Gastrocnemius medialis (tissue), 4 donors: ENCODE results near the gene AP4M1. TPM values are rescaled to one million over a fixed set of nuclear protein-coding genes. Genes with fewer than 3 reads are reported as not detected.

ENCODE experiments used
- ATAC-seq, 2 donors: fragments of 150-250 bp; one replicate each; pipeline ENCODE4 v1.9.1; 2016
- DNase-seq, 2 donors: peaks; one replicate each; pipeline ENCODE4 v3.0.0-alpha.2; 2019
- H3K27ac ChIP-seq, 4 donors: fragments of 200-600 bp; sonication (generic); 1 replicate in 1 of 4; 2 replicates in 3 of 4; pipeline ENCODE4 v1.5.1; 2016 to 2018; ENCODE audit warnings: mild to moderate bottlenecking in 2 of 4, moderate library complexity in 1 of 4
- H3K27me3 ChIP-seq, 3 donors: fragments of 200-600 bp; sonication (generic) in 2 of 3; 1 replicate in 1 of 3; 2 replicates in 2 of 3; pipeline versions ENCODE4 v1.5.1 to v1.6.0; 2016 to 2019; ENCODE audit warnings: mild to moderate bottlenecking in 1 of 3, moderate library complexity in 1 of 3
- H3K36me3 ChIP-seq, 2 donors: fragments of 200-600 bp; sonication (generic) in 1 of 2; one replicate each; pipeline ENCODE4 v1.5.1; 2017 to 2018
- H3K4me1 ChIP-seq, 2 donors: fragments of 200-600 bp; sonication (generic) in 1 of 2; one replicate each; pipeline ENCODE4 v1.5.1; 2016 to 2017; ENCODE audit warnings: mild to moderate bottlenecking in 2 of 2
- H3K4me3 ChIP-seq, 4 donors: fragments of 200-600 bp; sonication (generic) in 3 of 4; 1 replicate in 1 of 4; 2 replicates in 3 of 4; pipeline ENCODE4 v1.5.1; 2016 to 2019; ENCODE audit warnings: mild to moderate bottlenecking in 2 of 4
- H3K9me3 ChIP-seq, 3 donors: fragments of 200-600 bp; sonication (generic) in 2 of 3; 1 replicate in 1 of 3; 2 replicates in 2 of 3; pipeline ENCODE4 v1.5.1; 2016 to 2019
- CTCF ChIP-seq, 5 experiments: fragments of 450-650 bp in 3 of 5; fragments of 200-600 bp in 2 of 5; sonication (generic) in 2 of 5; IDR thresholded peaks in 4 of 5; conservative IDR thresholded peaks in 1 of 5; 1 replicate in 4 of 5; 2 replicates in 1 of 5; pipeline ENCODE4 v1.5.1; 2016 to 2019; ENCODE audit warnings: antibody characterized with exemption in 5 of 5, mild to moderate bottlenecking in 3 of 5, moderate library complexity in 3 of 5
- POLR2A ChIP-seq, 2 donors: fragments of 450-650 bp; IDR thresholded peaks; one replicate each; pipeline ENCODE4 v1.6.1; 2017; ENCODE audit warnings: antibody characterized with exemption in 2 of 2, mild to moderate bottlenecking in 2 of 2, moderate library complexity in 2 of 2
- in situ Hi-C, 4 donors: fragments of 200-750 bp; cut with MboI; loops; one replicate each; pipeline versions ENCODE4 v1.15.0 to v1.8.0; 2017; ENCODE audit warnings: low sequenced_read_pairs in 4 of 4
- intact Hi-C: fragments of 100-400 bp; cut with DNase I; formaldehyde crosslinking; loops from one replicate; pipeline ENCODE4 v1.15.1; 2023; ENCODE audit warnings: low total_unique reads
- total RNA-seq, 4 donors: library from RNA; depleted of rRNA; stranded (reverse); fragments of >200 nt; gene quantifications; one replicate each; pipeline versions ENCODE4 v1.1.0 to v1.2.3, GENCODE V29; 2016

Gene AP4M1
- total RNA-seq, 4 donors from 2014 or later: 7.2 to 13.8 (median 10.8) TPM

GRCh38 chr7:100119970-100120732 lies 18.7 kb downstream of the AP4M1 start:
- H3K4me1 ChIP-seq: peaks cover 17 to 19% of the 10 kb centered on the region in 2 donors
- H3K27ac ChIP-seq: peak overlapping the region; percentile 86 to 90 (median 87)
- in situ Hi-C loops: loop anchor here in 1 of 4 donors (10.0 kb wide), 1 partner anchor 125 kb away; no protein-coding TSS in a partner anchor
- intact Hi-C loops: loop anchor here (1.0 to 10.0 kb wide), 4 partner anchors 7 to 105 kb away; partner anchors contain the start of genes AP4M1, LAMTOR4, MCM7 and ZKSCAN1
- ATAC-seq (peak; percentile 69 to 76), DNase-seq (peak; percentile 45 to 63)
- H3K9me3 ChIP-seq: no peaks in the 10 kb centered on the region
- H3K36me3 ChIP-seq: no peaks in the 10 kb centered on the region
- peak overlapping the region; percentile 80 to 94 (median 88) for H3K4me3 ChIP-seq
- no peaks in the 10 kb centered on the region for H3K27me3 ChIP-seq
- TF ChIP-seq POLR2A (IDR thresholded peaks at IDR 0.05) (no peak), CTCF (IDR thresholded peaks at IDR 0.05 in 4 of 5, conservative IDR thresholded peaks at IDR 0.05 in 1 of 5) (no peak)

DNA sequence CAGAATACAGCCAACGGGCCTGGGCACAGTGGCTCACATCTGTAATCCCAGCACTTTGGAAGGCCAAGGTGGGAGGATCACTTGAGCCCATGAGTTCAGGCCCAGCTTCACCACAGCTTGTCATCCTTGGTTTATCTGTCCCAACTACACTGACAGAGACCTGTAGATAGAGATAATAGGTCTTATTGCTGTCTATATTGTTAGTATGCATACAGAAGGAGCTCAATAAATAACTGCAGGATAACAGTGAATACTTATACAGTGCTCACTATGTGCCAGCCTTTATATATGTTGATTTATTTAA lies 19.2 kb downstream of the AP4M1 start:
- peak overlapping the region in 2 of 4 donors; percentile 88 to 90 for H3K27ac ChIP-seq
- H3K4me3 ChIP-seq: peak overlapping the region in 1 of 4 donors; percentile 88
- intact Hi-C loops: loop anchor here (10.0 kb wide), 1 partner anchor 106 kb away; the partner anchor contains the start of gene ZKSCAN1

DNA sequence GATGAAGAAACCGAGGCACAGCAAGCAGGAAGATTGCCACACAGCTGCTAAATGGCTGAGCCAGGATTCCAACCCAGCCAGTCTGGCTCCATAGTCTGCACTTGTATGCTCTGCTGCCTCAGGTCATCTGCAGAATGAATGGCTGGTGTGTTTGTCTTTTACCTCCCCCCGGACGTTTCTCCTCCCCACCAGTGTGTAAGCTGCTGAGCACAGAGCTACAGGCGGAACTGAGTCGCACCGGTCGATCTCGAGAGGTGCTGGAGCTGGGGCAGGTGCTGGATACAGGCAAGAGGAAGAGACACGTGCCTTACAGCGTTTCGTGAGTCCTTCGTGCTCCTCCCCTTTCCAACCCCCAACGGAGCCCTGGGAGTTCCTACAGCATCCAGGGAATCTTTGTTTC lies 20.6 kb downstream of the AP4M1 start:
- Histone ChIP-seq H3K27me3 (no peaks in the 10 kb centered on the region), H3K36me3 (no peaks in the 10 kb centered on the region), H3K4me3 (no peak overlapping the region), H3K27ac (no peak overlapping the region), H3K9me3 (no peaks in the 10 kb centered on the region), H3K4me1 (peaks cover 28 to 32% of the 10 kb centered on the region in 2 donors)
- TF ChIP-seq CTCF (IDR thresholded peaks at IDR 0.05 in 4 of 5, conservative IDR thresholded peaks at IDR 0.05 in 1 of 5): no peak
- TF ChIP-seq POLR2A (IDR thresholded peaks at IDR 0.05): no peak
- DNase-seq (no peak), ATAC-seq (no peak)
- in situ Hi-C loops: loop anchor here in 1 of 4 donors (10.0 kb wide), 1 partner anchor 127 kb away; no protein-coding TSS in a partner anchor
- intact Hi-C loops: loop anchor here (10.0 kb wide), 1 partner anchor 107 kb away; the partner anchor contains the start of gene ZKSCAN1

More for the DNA sequence above, 19.2 kb downstream of the AP4M1 start:
- no peaks in the 10 kb centered on the region for H3K36me3 ChIP-seq
- H3K4me1 ChIP-seq: peaks cover 20 to 24% of the 10 kb centered on the region in 2 donors
- H3K9me3 ChIP-seq: no peaks in the 10 kb centered on the region
- TF ChIP-seq CTCF (IDR thresholded peaks at IDR 0.05 in 4 of 5, conservative IDR thresholded peaks at IDR 0.05 in 1 of 5): no peak
- no peak for TF ChIP-seq POLR2A (IDR thresholded peaks at IDR 0.05)
- no peaks in the 10 kb centered on the region for H3K27me3 ChIP-seq
- in situ Hi-C loops: loop anchor here in 1 of 4 donors (10.0 kb wide), 1 partner anchor 126 kb away; no protein-coding TSS in a partner anchor
- DNase-seq: no peak
- no peak for ATAC-seq

- in situ Hi-C loops: loop anchor here in 1 of 4 donors (10.0 kb wide), 1 partner anchor 128 kb away; no protein-coding TSS in a partner anchor
- Histone ChIP-seq H3K4me1 (peaks cover 28 to 32% of the 10 kb centered on the region in 2 donors), H3K36me3 (no peaks in the 10 kb centered on the region), H3K27me3 (no peaks in the 10 kb centered on the region), H3K27ac (no peak overlapping the region), H3K4me3 (no peak overlapping the region), H3K9me3 (no peaks in the 10 kb centered on the region)
- intact Hi-C loops: loop anchor here (10.0 kb wide), 1 partner anchor 108 kb away; the partner anchor contains the start of gene ZKSCAN1
- TF ChIP-seq CTCF (IDR thresholded peaks at IDR 0.05 in 4 of 5, conservative IDR thresholded peaks at IDR 0.05 in 1 of 5) (no peak), POLR2A (IDR thresholded peaks at IDR 0.05) (no peak)
- no peak for DNase-seq
- ATAC-seq: no peak
Observed at GRCh38 chr7:100122568-100122967, 21.1 kb downstream of the AP4M1 start.
